Neural cell (in vitro differentiated cells): ENCODE data around the gene ASIC1. TPM values are rescaled to one million over a fixed set of nuclear protein-coding genes. Genes with fewer than 3 reads are reported as not detected.

Experiments
- H2AFZ ChIP-seq: fragments of 200-600, 300-800 bp; sonication (generic), shearing (Covaris generic); 2 replicates; pipeline ENCODE4 v1.6.0; 2014; ENCODE audit warnings: low read depth, mild to moderate bottlenecking, antibody characterized with exemption, low read length, moderate library complexity
- H3F3A ChIP-seq: fragments of 200-600 bp; shearing (Covaris generic); 2 replicates; pipeline ENCODE4 v1.6.1; 2016; ENCODE audit warnings: mild to moderate bottlenecking, moderate library complexity, mixed read lengths, antibody characterized with exemption, low read length; ENCODE audit not compliant: insufficient read depth, poor library complexity, severe bottlenecking
- H3K27ac ChIP-seq: fragments of 200-600, 300-800 bp; sonication (generic), shearing (Covaris generic); 2 replicates; pipeline ENCODE4 v1.5.1; 2014; ENCODE audit warnings: mild to moderate bottlenecking, low read length, moderate library complexity
- H3K27me3 ChIP-seq: fragments of 300-800, 200-600 bp; sonication (generic), shearing (Covaris generic); 2 replicates; pipeline ENCODE4 v1.6.0; 2014; ENCODE audit warnings: mild to moderate bottlenecking, low read depth, low read length, moderate library complexity; ENCODE audit not compliant: insufficient read depth
- H3K36me3 ChIP-seq: fragments of 300-800, 200-600 bp; sonication (generic), shearing (Covaris generic); 2 replicates; pipeline ENCODE4 v1.5.1; 2014; ENCODE audit warnings: mild to moderate bottlenecking, antibody characterized with exemption, low read length, moderate library complexity; ENCODE audit not compliant: insufficient read depth
- H3K4me2 ChIP-seq: fragments of 300-800, 200-600 bp; sonication (generic), shearing (Covaris generic); 2 replicates; pipeline ENCODE4 v1.6.0; 2014; ENCODE audit warnings: mild to moderate bottlenecking, low read length
- H3K4me3 ChIP-seq: fragments of 300-800, 200-600 bp; sonication (generic), shearing (Covaris generic); 2 replicates; pipeline ENCODE4 v1.5.1; 2014; ENCODE audit warnings: mild to moderate bottlenecking, low read length, moderate library complexity
- H3K79me2 ChIP-seq: fragments of 200-600 bp; shearing (Covaris generic); replicated peaks from 2 replicates; pipeline ENCODE4 v1.6.0; 2014; ENCODE audit warnings: mild to moderate bottlenecking, low read length, moderate library complexity; ENCODE audit not compliant: insufficient read depth
- H3K9ac ChIP-seq: fragments of 300-800, 200-600 bp; sonication (generic), shearing (Covaris generic); 2 replicates; pipeline ENCODE4 v1.6.1; 2016; ENCODE audit warnings: mild to moderate bottlenecking, low read length, mixed read lengths
- H3K9me2 ChIP-seq: fragments of 200-600 bp; shearing (Covaris generic); 2 replicates; pipeline ENCODE4 v1.6.1; 2016; ENCODE audit warnings: mild to moderate bottlenecking, low read length, mixed read lengths; ENCODE audit not compliant: insufficient read depth
- H3K9me3 ChIP-seq: fragments of 200-600, 300-800 bp; sonication (generic), shearing (Covaris generic); 2 replicates; pipeline ENCODE4 v1.6.1; 2016; ENCODE audit warnings: mild to moderate bottlenecking, mixed run types, low read length, moderate library complexity, mixed read lengths
- H4K20me1 ChIP-seq: fragments of 200-600 bp; shearing (Covaris generic); 2 replicates; pipeline ENCODE4 v1.6.1; 2016; ENCODE audit warnings: mild to moderate bottlenecking, mixed run types; ENCODE audit not compliant: insufficient read depth
- EP300 ChIP-seq: fragments of 450-650 bp; conservative IDR thresholded peaks from 2 replicates; pipeline ENCODE4 v1.6.1; 2014; ENCODE audit warnings: antibody characterized with exemption, mild to moderate bottlenecking, moderate library complexity; ENCODE audit not compliant: poor library complexity, severe bottlenecking
- EZH2 ChIP-seq: fragments of 200-600, 300-800 bp; shearing (Covaris generic), sonication (generic); IDR thresholded peaks from 2 replicates; pipeline ENCODE4 v1.6.1; 2014; ENCODE audit warnings: antibody characterized with exemption, low read length, borderline replicate concordance, mild to moderate bottlenecking; ENCODE audit not compliant: insufficient read depth, poor library complexity, severe bottlenecking
- MXI1 ChIP-seq: fragments of 450-650 bp; conservative IDR thresholded peaks from 2 replicates; pipeline ENCODE4 v1.6.1; 2014; ENCODE audit warnings: antibody characterized with exemption, mild to moderate bottlenecking; ENCODE audit not compliant: poor library complexity, severe bottlenecking
- POLR2AphosphoS5 ChIP-seq: IDR thresholded peaks from 2 replicates; pipeline ENCODE4 v1.6.1; 2012
- RAD21 ChIP-seq: fragments of 450-650 bp; conservative IDR thresholded peaks from 2 replicates; pipeline ENCODE4 v1.6.1; 2014; ENCODE audit warnings: antibody characterized with exemption, mild to moderate bottlenecking, moderate library complexity
- REST ChIP-seq: IDR thresholded peaks from 2 replicates; pipeline ENCODE4 v1.6.1; 2012; ENCODE audit warnings: borderline replicate concordance
- SMC3 ChIP-seq: fragments of 450-650 bp; conservative IDR thresholded peaks from 2 replicates; pipeline ENCODE4 v1.6.1; 2014; ENCODE audit warnings: antibody characterized with exemption, mild to moderate bottlenecking, moderate library complexity; ENCODE audit not compliant: poor library complexity
- TAF1 ChIP-seq: IDR thresholded peaks from 2 replicates; pipeline ENCODE4 v1.6.1; 2012; ENCODE audit warnings: low read depth
- polyA plus RNA-seq: library from polyadenylated mRNA; depleted of rRNA; stranded (reverse); fragments of >200 nt; gene quantifications from 2 replicates; pipeline ENCODE4 v1.2.3, GENCODE V29; 2014
- TF ChIP-seq, protein P1 (sequence below): fragments of 450-650 bp; IDR thresholded peaks from 2 replicates; pipeline ENCODE4 v1.5.1; 2014; ENCODE audit warnings: antibody characterized with exemption, mild to moderate bottlenecking, moderate library complexity; ENCODE audit not compliant: poor library complexity, severe bottlenecking

The ASIC1 gene
- polyA plus RNA-seq, 1 donor from 2014 or later, result 8.0 TPM

- Histone ChIP-seq H3K79me2 (peaks cover 68% of the 10 kb centered on the region), H4K20me1 (no peaks in the 10 kb centered on the region), H3K4me2 (no peak overlapping the region), H3K27me3 (no peaks in the 10 kb centered on the region), H3K9ac (no peak overlapping the region), H3K27ac (no peak overlapping the region), H2AFZ (no peak overlapping the region), H3K9me3 (no peaks in the 10 kb centered on the region), H3K9me2 (no peaks in the 10 kb centered on the region), H3F3A (peaks cover under 1% of the 10 kb centered on the region), H3K4me3 (no peak overlapping the region), H3K36me3 (no peaks in the 10 kb centered on the region)
- TF ChIP-seq REST (no peak), EZH2 (no peak), RAD21 (no peak), POLR2AphosphoS5 (no peak), MXI1 (no peak), TAF1 (no peak), EP300 (no peak), SMC3 (no peak)
- TF ChIP-seq, protein P1, sequence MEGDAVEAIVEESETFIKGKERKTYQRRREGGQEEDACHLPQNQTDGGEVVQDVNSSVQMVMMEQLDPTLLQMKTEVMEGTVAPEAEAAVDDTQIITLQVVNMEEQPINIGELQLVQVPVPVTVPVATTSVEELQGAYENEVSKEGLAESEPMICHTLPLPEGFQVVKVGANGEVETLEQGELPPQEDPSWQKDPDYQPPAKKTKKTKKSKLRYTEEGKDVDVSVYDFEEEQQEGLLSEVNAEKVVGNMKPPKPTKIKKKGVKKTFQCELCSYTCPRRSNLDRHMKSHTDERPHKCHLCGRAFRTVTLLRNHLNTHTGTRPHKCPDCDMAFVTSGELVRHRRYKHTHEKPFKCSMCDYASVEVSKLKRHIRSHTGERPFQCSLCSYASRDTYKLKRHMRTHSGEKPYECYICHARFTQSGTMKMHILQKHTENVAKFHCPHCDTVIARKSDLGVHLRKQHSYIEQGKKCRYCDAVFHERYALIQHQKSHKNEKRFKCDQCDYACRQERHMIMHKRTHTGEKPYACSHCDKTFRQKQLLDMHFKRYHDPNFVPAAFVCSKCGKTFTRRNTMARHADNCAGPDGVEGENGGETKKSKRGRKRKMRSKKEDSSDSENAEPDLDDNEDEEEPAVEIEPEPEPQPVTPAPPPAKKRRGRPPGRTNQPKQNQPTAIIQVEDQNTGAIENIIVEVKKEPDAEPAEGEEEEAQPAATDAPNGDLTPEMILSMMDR, result no peak
Observed at GRCh38 chr12:50021031-50021430, 36.4 kb upstream of the ASIC1 start.

- Histone ChIP-seq H3K36me3 (no peaks in the 10 kb centered on the region), H2AFZ (no peak overlapping the region), H3K4me3 (no peak overlapping the region), H3K27ac (no peak overlapping the region), H3K9me2 (no peaks in the 10 kb centered on the region), H4K20me1 (no peaks in the 10 kb centered on the region), H3K4me2 (no peak overlapping the region), H3K79me2 (peaks cover 64% of the 10 kb centered on the region), H3K9ac (no peak overlapping the region), H3F3A (peaks cover 4% of the 10 kb centered on the region), H3K27me3 (no peaks in the 10 kb centered on the region), H3K9me3 (no peaks in the 10 kb centered on the region)
- no peak for TF ChIP-seq MXI1
- TF ChIP-seq POLR2AphosphoS5, result no peak
- no peak for TF ChIP-seq EZH2
- TF ChIP-seq REST, result no peak
- TF ChIP-seq EP300, result no peak
- no peak for TF ChIP-seq SMC3
- TF ChIP-seq, protein P1, result no peak
- no peak for TF ChIP-seq TAF1
- no peak for TF ChIP-seq RAD21
Observed at GRCh38 chr12:50022903-50023302, 34.5 kb upstream of the ASIC1 start.
